Measurements from ENCODE around the gene MAPK1. TPM values are rescaled to one million over a fixed set of nuclear protein-coding genes. Genes with fewer than 3 reads are reported as not detected.
A peak's percentile ranks its signal among the peaks of the same experiment; 100 is the strongest.
"Not testable (repeated sequence)": the region's sequence is repeated elsewhere in the genome, so short reads cannot be mapped to it uniquely, and the experiment has no call there.

MAPK1 gene
- polyA plus RNA-seq, 10 donors: 108 to 160 (median 122) TPM

DNA sequence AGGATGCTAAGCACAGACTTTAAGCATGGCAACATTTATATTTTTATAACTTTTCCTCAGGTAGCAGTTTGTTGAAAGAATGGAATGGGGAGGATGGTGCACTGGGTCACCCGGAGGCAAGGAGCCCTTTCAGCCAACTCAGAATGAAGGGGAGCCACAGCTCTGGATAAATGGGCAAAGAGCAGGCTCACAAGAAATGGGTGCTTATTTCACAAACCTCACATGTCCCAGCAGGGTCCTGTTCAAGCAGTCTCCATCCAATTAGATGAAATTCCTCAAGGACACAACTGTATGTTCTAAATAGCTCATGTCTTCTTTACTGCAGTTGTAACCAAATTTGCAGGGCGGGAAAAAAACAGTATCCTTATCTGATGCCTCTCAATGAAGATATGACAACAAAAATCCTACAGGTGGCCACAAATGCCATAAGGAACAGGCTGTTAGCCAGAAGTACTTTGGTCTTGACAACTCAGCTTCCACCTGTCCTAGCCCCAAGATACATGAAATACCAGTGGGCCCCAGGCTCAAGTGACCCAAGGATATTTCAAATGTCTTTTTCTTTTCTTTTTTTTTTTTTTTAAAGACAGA lies 48.2 kb downstream of the MAPK1 start:
- no peak for DNase-seq

DNA sequence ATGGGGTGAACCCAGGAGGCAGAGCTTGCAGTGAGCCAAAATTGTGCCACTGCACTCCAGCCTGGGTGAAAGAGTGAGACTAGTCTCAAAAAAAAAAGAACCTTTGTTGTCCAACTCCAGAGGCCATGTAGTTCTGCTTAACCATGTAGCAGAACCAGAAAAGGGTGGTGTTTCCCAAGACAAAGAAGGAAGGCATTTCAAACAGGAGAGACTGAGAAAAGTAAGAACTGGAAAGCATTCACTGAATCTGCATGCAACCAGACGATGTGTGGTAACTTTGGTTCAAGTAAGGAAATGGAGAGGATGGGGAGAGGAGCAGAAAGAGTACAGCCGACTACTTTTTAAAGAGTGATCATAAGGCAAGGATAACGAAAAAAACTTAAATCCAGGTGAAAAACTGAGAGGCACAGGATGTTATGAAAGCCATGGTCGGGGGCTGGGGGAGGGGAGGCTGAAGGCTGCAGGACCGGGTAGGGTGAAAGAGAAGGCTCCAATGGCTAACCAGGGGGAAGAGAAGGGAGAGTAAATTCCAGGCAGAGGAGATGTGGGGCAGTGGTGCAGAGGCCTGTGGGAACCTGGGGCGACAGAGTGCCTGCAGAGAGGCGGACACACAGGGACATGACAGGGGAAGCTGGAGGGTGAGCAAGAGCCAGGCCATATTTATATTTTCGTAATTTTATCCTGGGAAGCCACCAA lies 48.8 kb downstream of the MAPK1 start:
- no peak for DNase-seq

DNA sequence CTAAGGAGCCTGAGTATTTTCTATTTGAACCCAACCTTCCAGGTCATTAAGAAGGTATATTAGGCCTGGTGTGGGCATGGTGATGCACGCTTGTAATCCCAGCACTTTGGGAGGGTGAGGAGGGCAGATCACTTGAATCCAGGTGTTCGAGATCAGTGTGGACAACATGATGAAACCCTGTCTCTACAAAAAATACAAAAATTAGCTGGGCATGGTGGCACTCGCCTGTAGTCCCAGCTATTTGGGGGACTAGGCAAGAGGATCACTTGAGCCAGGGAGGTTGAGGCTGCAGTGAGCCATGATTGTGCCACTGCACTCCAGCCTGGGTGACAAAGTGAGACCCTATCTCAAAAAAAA lies 50.0 kb downstream of the MAPK1 start:
- DNase-seq: not testable (repeated sequence)

DNA sequence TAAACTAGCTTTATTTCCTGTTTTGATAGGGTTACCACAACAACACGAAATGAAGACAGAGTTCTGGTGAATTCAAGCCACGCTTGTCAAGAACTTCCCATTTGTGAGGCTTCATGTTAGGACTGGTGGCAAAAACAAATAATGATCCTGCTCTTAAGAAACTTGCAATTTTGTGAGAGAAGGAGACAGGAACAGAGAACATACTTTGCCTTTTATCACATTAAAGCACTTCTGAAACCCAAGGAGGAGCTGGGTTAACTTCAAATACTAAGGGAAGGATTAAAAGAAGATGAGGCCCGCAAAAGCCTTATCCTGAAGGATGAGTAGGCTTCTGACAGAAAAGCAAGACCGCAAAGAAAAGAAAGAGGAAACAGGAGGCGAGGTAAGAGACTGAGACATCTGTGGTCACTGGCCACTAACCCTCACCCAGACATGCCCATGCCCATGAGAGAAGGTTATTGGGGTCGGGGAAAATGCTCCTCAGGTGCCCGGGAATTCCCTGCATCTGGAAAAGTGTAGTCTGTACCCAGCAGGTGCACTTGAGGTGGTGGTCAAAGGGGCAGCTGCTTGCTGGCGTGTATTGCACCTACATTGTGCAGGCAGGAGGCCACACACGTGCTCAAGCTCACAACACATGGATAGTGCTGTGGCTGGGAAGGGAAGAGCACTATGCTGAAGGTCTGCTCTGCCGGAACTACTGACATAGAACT lies 50.5 kb downstream of the MAPK1 start:
- peak; percentile 80 to 89 (median 86) for DNase-seq

DNA sequence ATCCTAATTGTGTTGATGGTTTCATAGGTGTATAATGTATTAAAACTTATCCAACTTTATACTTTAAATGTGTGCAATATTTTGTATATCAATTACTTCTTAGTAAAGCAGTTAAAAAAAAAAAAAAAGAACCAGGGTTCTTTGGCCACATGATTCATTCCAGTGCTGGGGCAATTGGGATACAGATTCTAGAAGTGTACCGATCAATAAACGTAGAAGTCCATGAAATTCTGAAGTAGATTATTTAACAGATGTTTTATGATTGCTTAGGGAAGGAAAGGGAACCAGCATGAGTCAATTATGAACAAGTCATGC lies 51.0 kb downstream of the MAPK1 start:
- peak in 1 of 3 donors; percentile 27 for DNase-seq

DNA sequence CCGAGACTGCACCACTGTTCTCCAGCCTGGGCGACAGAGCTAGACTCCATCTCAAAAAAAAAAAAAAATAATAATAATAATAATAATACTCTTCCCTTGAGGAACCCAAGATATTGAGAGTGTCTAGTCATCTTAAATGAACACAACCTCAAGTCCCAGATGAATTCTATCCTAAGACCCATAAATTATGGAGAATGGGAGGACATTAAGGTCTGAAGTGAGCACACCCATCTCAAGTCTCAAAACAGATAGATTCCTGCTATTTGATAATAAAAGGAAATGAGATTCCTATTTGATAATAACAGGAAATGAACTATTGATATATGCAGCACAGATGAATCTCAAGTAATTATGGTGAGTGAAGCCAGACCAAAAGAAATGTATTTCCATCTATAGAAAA lies 51.5 kb downstream of the MAPK1 start:
- no peak for DNase-seq

DNA sequence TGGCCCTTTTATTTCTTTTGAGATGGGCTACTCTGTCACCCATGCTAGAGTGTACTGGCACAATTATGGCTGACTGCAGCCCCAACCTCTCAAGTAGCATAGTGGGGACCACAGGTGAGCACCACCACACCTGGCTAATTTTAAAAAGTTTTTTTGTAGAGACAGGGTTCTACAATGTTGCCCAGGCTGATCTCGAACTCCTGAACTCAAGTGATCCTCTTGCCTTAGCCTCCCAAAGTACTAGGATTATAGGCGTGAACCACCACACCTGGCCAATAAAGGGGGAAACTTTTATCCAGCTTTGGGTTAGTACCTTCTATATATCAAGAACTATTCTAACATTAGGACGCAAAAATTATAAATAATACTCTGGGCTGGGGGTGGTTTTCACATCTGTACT lies 52.1 kb downstream of the MAPK1 start:
- no peak for DNase-seq

DNA sequence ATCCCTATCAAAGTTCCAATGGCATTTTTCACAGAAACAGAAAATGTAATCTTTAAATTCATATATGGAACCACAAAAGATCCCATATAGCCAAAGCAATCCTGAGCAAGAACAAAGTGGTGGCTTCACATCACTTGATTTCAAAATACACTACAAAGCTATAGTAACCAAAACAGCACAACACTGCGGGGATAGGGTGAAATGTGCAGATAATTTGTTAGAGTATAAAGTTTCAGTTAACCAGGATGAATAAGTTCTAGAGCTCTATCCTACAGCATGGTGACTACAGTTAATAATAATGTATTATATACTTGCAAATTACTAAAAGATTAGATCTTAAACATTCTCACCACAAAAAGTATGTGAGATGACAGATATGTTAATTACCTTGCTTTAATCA lies 55.5 kb downstream of the MAPK1 start:
- DNase-seq: no peak

DNA sequence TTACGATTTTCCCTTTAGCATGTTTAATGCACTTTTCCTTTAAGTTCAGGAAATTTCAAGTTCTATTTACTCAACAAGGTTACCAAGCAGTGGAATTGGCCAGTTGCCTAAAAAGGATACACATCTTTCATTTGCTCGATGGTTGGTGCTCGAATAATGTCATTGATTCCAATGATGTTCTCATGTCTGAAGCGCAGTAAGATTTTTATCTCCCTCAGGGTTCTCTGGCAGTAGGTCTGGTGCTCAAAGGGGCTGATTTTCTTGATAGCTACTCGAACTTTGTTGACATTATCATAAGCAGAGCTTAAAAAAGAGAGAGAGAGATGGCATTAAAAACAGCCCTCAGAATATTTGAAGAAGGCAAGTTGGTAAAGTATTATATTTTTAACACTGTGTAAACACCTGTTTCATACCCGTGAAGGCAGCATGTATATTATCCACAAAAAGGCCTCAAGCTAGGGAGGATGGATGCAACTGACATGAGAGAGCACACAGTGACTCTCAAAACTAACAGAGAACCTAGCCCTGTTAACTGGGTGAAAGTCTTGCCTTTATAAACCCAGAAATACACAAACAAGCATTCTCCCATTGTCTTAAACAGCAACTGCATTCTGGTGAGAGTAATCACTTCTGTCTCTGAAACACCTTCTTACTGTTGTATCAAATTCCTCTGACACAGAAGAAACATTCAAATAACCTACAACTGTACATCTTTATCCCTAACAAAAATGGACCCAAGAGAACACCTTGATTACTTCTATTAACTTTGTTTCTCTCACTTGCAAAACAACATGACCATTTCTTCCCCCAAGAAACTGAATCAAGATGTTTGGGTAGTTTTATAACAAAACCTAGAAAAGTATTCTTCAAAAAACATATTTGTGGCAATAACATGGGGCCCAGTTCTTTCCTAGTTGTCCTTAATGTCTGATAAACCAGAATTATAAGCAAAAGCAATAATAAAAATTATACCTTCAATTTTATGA lies 59.6 kb downstream of the MAPK1 start:
- DNase-seq: peak in 2 of 3 donors; percentile 47 to 57

DNA sequence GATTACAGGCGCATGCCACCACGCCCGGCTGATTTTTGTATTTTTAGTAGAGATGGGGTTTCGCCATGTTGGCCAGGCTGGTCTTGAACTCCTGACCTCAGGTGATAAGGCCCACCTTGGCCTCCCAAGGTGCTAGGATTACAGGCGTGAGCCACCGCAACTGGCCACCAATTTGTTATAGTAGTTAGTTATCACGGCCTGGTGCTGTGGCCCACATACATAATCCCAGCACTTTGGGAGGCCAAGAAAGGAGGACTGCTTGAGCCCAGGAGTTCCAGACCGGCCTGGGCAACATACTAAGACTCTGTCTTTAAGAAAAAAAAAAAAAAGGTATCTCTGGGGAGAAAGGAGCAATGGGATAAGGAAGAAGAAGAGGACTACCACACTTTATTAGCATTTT lies 62.1 kb downstream of the MAPK1 start:
- DNase-seq: not testable (repeated sequence)

DNA sequence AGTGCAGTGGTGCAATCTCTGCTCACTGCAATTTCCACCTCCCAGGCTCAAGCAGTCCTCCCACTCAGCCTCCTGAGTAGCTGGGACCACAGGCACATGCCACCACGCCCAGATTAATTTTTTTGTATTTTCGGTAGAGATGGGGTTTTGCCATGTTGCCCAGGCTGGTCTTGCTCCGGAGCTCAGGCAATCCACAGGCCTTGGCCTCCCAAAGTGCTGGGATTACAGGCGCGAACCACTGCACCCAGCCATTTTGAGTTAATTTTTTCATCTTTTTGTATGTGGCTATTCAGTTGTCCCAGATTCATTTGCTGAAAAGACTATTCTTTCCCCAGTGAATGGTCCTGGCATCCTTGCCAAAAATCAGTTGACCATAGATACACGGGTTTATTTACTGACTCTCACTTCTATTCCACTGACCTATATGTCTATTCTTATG lies 63.6 kb downstream of the MAPK1 start:
- no peak for DNase-seq

DNA sequence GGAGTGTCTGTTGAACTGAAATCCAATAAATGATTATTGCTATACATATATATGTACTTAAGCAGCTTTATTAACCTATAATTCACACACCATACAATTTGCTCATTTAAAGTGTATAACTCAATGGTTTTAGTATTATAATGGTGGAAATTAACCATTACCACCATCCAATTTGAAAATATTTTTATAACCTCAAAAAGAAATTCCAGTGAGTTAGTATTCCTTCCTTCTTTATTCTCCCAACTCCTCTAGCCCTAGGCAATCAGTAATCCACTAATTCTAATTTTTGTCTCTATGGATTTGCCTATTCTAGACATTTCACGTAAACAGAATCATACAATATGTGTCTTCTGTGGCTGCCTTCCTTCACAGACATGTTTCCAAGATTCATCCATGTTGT lies 64.8 kb downstream of the MAPK1 start:
- DNase-seq: no peak

DNA sequence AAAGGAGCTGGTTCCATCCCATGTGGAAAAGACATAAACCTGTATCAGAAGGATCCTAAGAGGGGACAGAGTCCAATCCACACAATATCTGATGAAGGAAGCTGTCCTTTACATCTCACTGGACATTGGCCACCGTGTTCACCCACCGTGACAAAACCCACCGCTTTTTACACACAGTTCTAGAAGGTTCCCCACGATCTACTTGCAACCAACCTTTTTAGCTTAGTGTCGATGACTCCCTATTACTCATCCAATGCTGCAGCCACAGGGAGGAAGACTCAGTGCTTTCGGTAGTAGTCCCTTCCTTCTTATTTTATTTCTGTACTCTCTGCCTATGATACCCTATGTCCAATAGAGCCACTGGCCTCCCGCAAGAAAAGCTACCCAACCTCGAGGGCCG lies 65.4 kb downstream of the MAPK1 start:
- DNase-seq: no peak

DNA sequence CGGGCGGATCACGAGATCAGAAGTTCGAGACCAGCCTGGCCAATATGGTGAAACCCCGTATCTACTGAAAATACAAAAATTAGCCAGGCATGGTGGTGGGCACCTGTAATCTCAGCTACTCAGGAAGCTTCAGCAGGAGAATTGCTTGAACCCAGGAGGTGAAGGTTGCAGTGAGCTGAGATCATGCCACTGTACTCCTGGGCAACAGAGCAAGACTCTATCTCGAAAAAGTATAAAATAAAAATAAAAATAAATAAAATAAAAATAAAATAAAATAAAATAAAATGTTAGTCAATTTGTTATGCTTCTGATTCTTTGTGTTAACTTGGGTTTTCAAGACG lies 66.2 kb downstream of the MAPK1 start:
- DNase-seq: not testable (repeated sequence)

DNA sequence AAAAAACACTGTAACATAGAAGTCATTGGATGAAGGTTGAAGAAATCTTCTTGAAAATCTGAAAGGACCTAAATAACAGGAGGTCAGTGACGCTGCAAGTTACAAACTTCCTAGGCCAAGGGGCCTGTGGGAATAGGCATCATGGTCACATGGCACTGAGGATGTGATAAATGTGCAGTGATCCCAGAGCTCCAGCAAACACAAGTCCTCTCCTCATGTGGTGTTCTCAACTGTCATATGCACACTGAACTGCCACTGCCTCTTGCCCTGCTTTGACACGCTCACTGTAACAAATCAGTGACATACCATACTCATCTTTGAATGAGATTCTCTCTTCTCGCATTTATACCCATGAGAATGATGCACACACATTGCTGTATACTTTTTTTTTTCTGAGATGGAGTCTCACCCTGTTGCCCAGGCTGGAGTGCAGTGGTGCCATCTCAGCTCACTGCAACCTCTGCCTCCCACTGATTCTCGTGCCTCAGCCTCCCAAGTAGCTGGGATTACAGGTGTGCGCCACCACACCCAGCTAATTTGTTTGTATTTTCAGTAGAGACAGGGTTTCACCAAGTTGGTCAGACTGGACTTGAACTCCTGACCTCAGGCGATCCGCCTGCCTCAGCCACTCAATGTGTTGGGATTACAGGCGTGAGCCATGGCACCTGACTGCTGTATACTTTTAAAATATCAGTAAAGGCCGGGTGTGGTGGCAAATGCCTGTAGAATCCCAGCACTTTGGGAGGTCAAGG lies 66.7 kb downstream of the MAPK1 start:
- DNase-seq: no peak

DNA sequence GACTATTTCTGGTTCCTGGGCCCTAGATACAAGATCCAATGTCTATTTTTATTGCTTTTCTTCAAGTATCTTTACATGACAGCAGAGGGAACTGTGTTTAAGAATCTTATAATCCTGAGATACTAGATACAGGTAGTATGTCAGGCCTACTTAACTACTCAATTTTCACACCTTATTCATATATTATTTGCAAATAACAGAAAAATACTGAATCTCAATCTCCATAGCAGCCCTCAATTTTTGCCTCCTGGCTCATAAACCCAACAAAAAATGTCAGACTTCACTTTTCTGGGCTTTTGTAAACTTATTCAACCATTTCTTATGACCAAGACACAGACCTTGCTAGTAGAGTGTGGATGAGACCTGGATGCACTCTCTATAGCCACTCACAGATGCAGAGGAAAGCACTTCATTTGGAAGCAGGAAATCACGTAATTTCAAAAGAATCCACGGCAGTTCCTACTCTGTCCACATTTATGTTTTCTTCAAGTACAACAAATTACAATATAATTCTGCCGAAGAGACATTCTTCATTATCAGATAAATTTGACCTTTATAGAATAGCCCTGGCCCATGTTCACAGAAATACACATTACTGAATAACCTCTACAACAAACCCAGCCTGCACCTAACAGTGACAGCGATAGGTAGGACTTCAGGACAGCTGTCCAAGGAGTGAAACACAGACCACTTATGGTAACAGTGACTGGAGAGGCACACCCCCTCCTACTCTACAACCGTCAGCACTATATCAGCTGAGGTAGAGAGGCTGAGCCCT lies 69.8 kb downstream of the MAPK1 start:
- peak in 1 of 3 donors; percentile 23 for DNase-seq

DNA sequence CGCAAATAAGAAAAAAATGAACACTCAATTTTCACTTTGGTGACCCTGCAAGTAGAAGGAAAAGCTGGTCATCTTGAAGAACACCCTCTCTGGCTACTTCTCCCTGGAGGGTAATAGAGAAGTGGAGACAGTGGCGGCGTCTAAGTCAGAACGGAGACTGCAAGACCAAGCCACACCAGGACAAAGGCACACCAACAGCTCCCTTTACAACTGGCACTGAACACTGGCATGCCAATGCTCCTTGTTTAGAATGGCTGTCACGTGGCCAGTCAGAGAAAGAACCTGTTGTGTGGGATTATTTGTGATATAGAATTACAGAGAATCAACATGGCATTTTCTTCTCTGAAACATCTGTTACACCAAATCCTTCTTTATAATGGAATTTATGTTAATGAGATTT lies 70.6 kb downstream of the MAPK1 start:
- DNase-seq: peak in 2 of 3 donors; percentile 33 to 42

DNA sequence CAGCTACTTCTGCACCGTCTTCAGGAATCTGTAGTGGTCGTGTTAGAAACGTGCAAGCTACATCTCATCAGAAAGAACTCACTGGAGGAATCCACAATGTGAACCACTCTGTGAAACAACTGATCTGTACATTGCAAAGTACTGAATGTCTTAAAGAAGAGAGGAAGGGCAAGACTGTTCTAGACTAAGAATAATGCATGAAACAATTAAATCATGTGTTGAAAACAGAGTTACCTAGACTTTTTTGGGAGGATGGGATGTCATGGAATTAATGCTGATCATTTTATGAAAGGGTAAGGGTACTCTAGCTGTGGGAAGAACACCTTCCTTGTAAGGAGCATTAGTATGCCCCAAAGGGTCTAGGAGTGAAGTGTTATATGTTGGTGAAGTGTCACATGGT lies 71.2 kb downstream of the MAPK1 start:
- no peak for DNase-seq

DNA sequence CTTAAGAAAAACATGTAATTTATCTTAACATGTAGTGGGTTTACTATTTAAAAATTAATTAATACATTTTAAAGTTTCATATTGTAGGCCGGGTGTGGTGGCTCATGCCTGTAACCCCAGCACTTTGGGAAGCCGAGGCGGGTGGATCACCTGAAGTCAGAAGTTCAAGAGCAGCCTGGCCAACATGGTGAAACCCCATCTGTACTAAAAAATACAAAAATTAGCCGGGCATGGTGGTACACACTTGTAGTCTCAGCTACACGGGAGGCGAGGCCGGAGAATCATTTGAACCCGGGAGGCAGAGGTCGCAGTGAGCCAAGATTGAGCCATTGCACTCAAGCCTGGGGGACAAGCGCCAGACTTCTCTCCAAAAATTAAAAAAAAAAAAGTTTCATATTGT lies 73.7 kb downstream of the MAPK1 start:
- DNase-seq: not testable (repeated sequence)
